ENCODE results near the gene RPTOR.

RPTOR gene

GRCh38 chr17:80826955-80827645 is 282.5 kb downstream of the RPTOR start:
- CTCF ChIA-PET, result interaction anchor here (1.5 kb wide), 1 partner anchor 72 kb away, joined by 6 read pairs; no protein-coding TSS in a partner anchor
- Histone ChIP-seq H3K36me3 (ENCODE audit: control insufficient read depth in 2 of 2, insufficient read depth in 1 of 2, low read length in 2 of 2) (peaks cover 0 to 39% of the 10 kb centered on the region in 2 experiments; a peak in 1 of 3 replicates), H3K4me3 (ENCODE audit: low read depth, low read length) (no peak overlapping the region), H3K9me3 (ENCODE audit: control insufficient read depth, insufficient read depth, low read depth, low read length) (no peaks in the 10 kb centered on the region), H3K27ac (ENCODE audit: extremely low read depth, low read depth, low read length) (no peak overlapping the region), H3K4me1 (ENCODE audit: control insufficient read depth, insufficient read depth, low read length) (peaks cover 10% of the 10 kb centered on the region)
- POLR2A ChIA-PET, result no interaction called here
- TF ChIP-seq ZNF112 (tag by site-specific recombination; IDR thresholded peaks at IDR 0.05) (no peak), ZNF341 (tag by site-specific recombination; IDR thresholded peaks at IDR 0.05; ENCODE audit: low read depth) (0 out of 2 replicates have a peak, but pooled peaks have one; percentile 9), ELK4 (IDR thresholded peaks at IDR 0.05; ENCODE audit: borderline replicate concordance, low read depth, low read length) (no peak), ZNF558 (tag by site-specific recombination; IDR thresholded peaks at IDR 0.05) (no peak), ZNF157 (tag by site-specific recombination; IDR thresholded peaks at IDR 0.05) (no peak)
- TF ChIP-seq, protein P1, sequence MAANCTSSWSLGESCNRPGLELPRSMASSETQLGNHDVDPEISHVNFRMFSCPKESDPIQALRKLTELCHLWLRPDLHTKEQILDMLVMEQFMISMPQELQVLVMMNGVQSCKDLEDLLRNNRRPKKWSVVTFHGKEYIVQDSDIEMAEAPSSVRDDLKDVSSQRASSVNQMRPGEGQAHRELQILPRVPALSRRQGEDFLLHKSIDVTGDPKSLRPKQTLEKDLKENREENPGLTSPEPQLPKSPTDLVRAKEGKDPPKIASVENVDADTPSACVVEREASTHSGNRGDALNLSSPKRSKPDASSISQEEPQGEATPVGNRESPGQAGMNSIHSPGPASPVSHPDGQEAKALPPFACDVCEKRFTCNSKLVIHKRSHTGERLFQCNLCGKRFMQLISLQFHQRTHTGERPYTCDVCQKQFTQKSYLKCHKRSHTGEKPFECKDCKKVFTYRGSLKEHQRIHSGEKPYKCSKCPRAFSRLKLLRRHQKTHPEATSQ (tag by site-specific recombination; IDR thresholded peaks at IDR 0.05), result no peak

DNA sequence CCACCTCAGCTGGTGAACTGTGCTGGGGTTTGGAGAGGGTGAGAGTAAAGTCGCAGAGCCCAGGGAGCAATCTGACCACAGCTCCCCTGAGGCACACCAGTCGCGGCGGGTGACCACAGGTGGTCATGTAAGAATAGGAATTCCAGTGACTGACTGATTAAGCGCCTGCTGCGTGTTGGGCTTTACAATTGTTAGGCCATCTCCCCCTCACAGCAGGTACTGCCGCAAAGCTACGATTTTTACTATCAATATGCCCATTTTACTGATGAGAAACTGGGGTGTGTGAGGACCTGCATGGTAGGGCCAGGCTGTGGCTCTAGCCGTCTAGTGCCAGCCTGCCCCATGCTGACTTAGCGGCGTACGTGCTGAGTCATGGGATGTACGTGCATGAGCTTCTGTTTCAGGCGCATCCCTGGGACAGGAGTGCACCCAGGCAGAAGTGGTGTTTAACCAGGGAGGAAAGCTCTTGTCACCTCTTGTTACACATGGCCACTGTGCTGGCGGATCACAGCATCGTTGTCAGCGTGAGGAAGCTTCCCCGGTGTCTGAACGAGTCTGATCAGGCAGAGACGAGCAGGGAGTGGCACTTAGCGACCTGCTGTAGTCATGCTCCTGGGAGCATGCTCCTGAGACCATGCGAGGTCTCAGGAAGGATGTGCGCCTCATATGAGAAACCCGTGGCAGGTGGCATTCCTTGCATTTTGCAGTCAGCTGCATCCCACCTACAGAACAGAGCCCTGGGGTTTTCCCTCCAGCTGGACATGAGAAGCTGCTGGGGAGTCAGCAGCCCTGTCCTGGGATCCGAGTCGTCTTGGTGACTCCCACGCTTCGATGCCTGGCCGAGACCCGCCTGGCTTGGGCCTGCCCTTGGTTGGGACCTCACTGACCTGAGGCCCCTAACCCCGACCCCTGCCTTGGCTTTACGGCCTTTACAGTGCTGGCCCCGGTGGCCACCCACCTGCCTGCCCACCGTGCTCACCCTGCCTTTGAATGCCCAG is 283.3 kb downstream of the RPTOR start:
- no peaks in the 10 kb centered on the region for H3K9me3 ChIP-seq (ENCODE audit: control insufficient read depth, insufficient read depth, low read depth, low read length)
- no peak overlapping the region for H3K4me3 ChIP-seq (ENCODE audit: low read depth, low read length)
- no peak overlapping the region for H3K27ac ChIP-seq (ENCODE audit: extremely low read depth, low read depth, low read length)
- H3K4me1 ChIP-seq (ENCODE audit: control insufficient read depth, insufficient read depth, low read length), result peaks cover 11% of the 10 kb centered on the region
- ChIA-PET CTCF (interaction anchor here (0.6 to 1.5 kb wide), 2 partner anchors 71 to 727 kb away, joined by 4 to 6 read pairs; no protein-coding TSS in a partner anchor), POLR2A (no interaction called here)
- peaks cover 0 to 39% of the 10 kb centered on the region in 2 experiments; a peak in 1 of 3 replicates for H3K36me3 ChIP-seq (ENCODE audit: control insufficient read depth in 2 of 2, insufficient read depth in 1 of 2, low read length in 2 of 2)
- TF ChIP-seq SCRT1 (tag by site-specific recombination; IDR thresholded peaks at IDR 0.05; ENCODE audit: borderline replicate concordance), result 0 out of 2 replicates have a peak, but pooled peaks have one; percentile 42
- no peak for TF ChIP-seq ZNF621 (tag by site-specific recombination; IDR thresholded peaks at IDR 0.05)
- no peak for TF ChIP-seq ZNF311 (tag by site-specific recombination; IDR thresholded peaks at IDR 0.05; ENCODE audit: borderline replicate concordance)
- peak; percentile 50 for TF ChIP-seq ZNF341 (tag by site-specific recombination; IDR thresholded peaks at IDR 0.05; ENCODE audit: low read depth)
- TF ChIP-seq ZNF423 (tag by site-specific recombination; IDR thresholded peaks at IDR 0.05), result peak; percentile 90
- TF ChIP-seq SCRT2 (tag by site-specific recombination; IDR thresholded peaks at IDR 0.05), result peak; percentile 83
- TF ChIP-seq ZNF214 (tag by site-specific recombination; IDR thresholded peaks at IDR 0.05; ENCODE audit: borderline replicate concordance), result no peak
- no peak for TF ChIP-seq ZNF626 (tag by site-specific recombination; IDR thresholded peaks at IDR 0.05)
- peak; percentile 33 for TF ChIP-seq ZBTB8A (tag by site-specific recombination; IDR thresholded peaks at IDR 0.05)
- TF ChIP-seq ZFP69B (tag by site-specific recombination; IDR thresholded peaks at IDR 0.05), result no peak
- peak; percentile 76 for TF ChIP-seq ZNF121 (tag by site-specific recombination; IDR thresholded peaks at IDR 0.05)
- peak; percentile 92 for TF ChIP-seq ZIC2 (tag by site-specific recombination; IDR thresholded peaks at IDR 0.05)
- peak; percentile 58 for TF ChIP-seq OSR2 (tag by site-specific recombination; IDR thresholded peaks at IDR 0.05)
- no peak for TF ChIP-seq EGR2 (tag by site-specific recombination; IDR thresholded peaks at IDR 0.05; ENCODE audit: low read depth)
- TF ChIP-seq, protein P2, sequence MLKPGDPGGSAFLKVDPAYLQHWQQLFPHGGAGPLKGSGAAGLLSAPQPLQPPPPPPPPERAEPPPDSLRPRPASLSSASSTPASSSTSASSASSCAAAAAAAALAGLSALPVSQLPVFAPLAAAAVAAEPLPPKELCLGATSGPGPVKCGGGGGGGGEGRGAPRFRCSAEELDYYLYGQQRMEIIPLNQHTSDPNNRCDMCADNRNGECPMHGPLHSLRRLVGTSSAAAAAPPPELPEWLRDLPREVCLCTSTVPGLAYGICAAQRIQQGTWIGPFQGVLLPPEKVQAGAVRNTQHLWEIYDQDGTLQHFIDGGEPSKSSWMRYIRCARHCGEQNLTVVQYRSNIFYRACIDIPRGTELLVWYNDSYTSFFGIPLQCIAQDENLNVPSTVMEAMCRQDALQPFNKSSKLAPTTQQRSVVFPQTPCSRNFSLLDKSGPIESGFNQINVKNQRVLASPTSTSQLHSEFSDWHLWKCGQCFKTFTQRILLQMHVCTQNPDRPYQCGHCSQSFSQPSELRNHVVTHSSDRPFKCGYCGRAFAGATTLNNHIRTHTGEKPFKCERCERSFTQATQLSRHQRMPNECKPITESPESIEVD (tag by site-specific recombination; IDR thresholded peaks at IDR 0.05), result peak; percentile 11; the same call in 1 of the 2 replicates
- no peak for TF ChIP-seq ZNF518A (tag by site-specific recombination; conservative IDR thresholded peaks at IDR 0.05; ENCODE audit: low read depth)
